ENCODE data around the gene CPM. TPM values are rescaled to one million over a fixed set of nuclear protein-coding genes. Genes with fewer than 3 reads are reported as not detected.

CPM gene
- total RNA-seq, 1 donor from 2014 or later = 224 TPM

GRCh38 chr12:68905733-68906132 is 27.2 kb downstream of the CPM start:
- intact Hi-C loops (cut with DNase I) = no loop called here
- H3K9me3 ChIP-seq = no peaks in the 10 kb centered on the region
- no peak for DNase-seq
- no peak overlapping the region for H3K27ac ChIP-seq
- H3K36me3 ChIP-seq = peaks cover 8% of the 10 kb centered on the region
- no peak for ATAC-seq
- H3K4me1 ChIP-seq = peaks cover 18% of the 10 kb centered on the region
- no peak overlapping the region for H3K4me3 ChIP-seq
- H3K27me3 ChIP-seq (ENCODE audit: low read depth) = no peaks in the 10 kb centered on the region
- TF ChIP-seq CTCF (IDR thresholded peaks at IDR 0.05) = no peak

- Histone ChIP-seq H3K27ac (no peak overlapping the region), H3K4me3 (no peak overlapping the region), H3K36me3 (peaks cover 8% of the 10 kb centered on the region), H3K9me3 (no peaks in the 10 kb centered on the region), H3K4me1 (peaks cover 21% of the 10 kb centered on the region), H3K27me3 (ENCODE audit: low read depth) (no peaks in the 10 kb centered on the region)
- ATAC-seq = peak; percentile 64 to 75
- TF ChIP-seq CTCF (IDR thresholded peaks at IDR 0.05) = no peak
- intact Hi-C loops (cut with DNase I) = no loop called here
- no peak for DNase-seq
These were observed 28.5 kb downstream of the CPM start for GRCh38 chr12:68904351-68904962.

GRCh38 chr12:68903511-68903910 is 29.5 kb downstream of the CPM start:
- Histone ChIP-seq H3K9me3 (no peaks in the 10 kb centered on the region), H3K27ac (no peak overlapping the region), H3K4me3 (no peak overlapping the region), H3K4me1 (peaks cover 30% of the 10 kb centered on the region), H3K36me3 (no peaks in the 10 kb centered on the region), H3K27me3 (ENCODE audit: low read depth) (no peaks in the 10 kb centered on the region)
- intact Hi-C loops (cut with DNase I) = no loop called here
- no peak for TF ChIP-seq CTCF (IDR thresholded peaks at IDR 0.05)
- ATAC-seq (no peak), DNase-seq (no peak)

GRCh38 chr12:68901551-68901950 is 31.4 kb downstream of the CPM start:
- Histone ChIP-seq H3K27ac (no peak overlapping the region), H3K4me1 (peaks cover 45% of the 10 kb centered on the region), H3K27me3 (ENCODE audit: low read depth) (no peaks in the 10 kb centered on the region), H3K36me3 (no peaks in the 10 kb centered on the region), H3K4me3 (no peak overlapping the region), H3K9me3 (no peaks in the 10 kb centered on the region)
- no peak for DNase-seq
- TF ChIP-seq CTCF (IDR thresholded peaks at IDR 0.05) = no peak
- intact Hi-C loops (cut with DNase I) = no loop called here
- ATAC-seq = no peak

- peaks cover 1% of the 10 kb centered on the region for H3K36me3 ChIP-seq
- H3K27me3 ChIP-seq (ENCODE audit: low read depth) = no peaks in the 10 kb centered on the region
- peaks cover 47% of the 10 kb centered on the region for H3K4me1 ChIP-seq
- ATAC-seq (no peak), DNase-seq (no peak)
- no peak overlapping the region for H3K27ac ChIP-seq
- no peak for TF ChIP-seq CTCF (IDR thresholded peaks at IDR 0.05)
- no peak overlapping the region for H3K4me3 ChIP-seq
- H3K9me3 ChIP-seq = no peaks in the 10 kb centered on the region
- intact Hi-C loops (cut with DNase I) = no loop called here
These were observed 31.8 kb downstream of the CPM start for GRCh38 chr12:68901145-68901544.
